NOMO-1 treated with DMSO at 0.1 percent for 48 hours (cell line): Measurements from ENCODE around the gene CASKIN2.

Experiments
- DNase-seq: peaks from one replicate; lab custom pipeline; 2025; ENCODE audit not compliant: unreplicated experiment; lab: John Stamatoyannopoulos, UW

CASKIN2 gene

DNA sequence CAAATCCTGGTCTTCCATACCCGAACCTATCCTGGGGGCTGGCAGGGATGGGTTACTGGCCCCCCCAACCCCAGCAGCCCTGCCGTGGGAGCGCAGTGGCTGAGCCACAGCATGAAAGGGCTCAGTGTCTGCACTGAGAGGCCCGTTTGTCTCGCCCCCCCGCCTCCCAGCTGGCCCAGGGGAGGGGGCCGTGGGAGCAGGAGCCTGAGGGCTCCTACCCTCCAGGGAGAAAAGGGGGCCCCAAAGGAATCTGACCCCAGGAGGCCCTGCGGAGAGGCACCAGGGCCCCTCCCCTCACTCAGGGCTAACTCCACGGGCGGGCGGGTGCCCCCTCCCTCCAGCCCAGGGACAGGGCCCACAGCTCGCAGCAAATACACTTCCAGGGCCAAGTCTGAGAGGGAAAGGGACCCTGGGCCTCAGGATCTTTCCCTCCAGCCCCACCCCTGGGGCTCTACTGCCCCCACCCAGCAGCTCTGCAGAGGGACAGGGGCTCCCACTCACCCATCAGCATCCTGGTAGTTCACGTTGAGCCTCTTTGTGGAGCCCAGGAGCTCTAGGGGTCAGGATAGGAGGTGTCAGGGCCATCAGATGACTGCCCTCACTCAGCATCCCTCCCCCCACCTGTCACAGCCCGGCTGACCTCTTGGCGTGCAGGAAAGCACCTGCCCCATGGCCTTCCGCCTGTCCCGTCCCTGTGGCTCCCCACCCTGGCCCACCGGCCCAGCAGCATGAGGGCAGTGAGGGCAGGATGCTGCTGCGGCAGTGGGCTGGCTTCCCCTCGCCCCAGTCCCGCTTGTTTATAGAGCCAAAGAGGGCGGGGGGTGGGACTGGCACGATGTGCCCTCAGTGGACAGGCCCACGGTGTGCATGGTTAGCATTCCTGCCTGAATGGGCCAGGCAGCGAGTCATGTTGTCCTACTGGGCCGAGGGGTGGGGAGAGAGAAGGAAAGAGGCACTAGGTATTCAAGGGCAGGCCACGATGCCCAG is 7.3 kb downstream of the CASKIN2 start:
- DNase-seq = no peak

DNA sequence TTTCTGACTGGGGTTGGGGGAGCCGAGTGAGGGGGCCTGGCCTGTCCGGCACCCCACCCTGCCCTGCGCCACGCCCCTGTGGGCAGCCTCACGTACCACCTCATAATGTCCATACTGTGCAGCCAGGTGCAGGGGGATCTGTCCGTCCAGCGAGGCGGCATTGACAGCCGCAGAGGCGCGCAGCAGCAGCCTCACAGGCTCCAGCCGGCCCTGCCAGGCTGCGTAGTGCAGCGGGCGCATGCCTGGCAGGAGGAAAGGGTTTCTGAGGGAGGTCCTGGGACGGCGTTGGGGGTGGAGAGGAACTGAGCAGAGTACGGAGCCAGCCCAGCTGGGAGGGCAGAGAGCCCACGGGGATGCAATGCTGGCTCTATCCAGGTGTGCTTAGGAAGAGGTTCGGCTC is 8.4 kb downstream of the CASKIN2 start:
- no peak for DNase-seq

DNA sequence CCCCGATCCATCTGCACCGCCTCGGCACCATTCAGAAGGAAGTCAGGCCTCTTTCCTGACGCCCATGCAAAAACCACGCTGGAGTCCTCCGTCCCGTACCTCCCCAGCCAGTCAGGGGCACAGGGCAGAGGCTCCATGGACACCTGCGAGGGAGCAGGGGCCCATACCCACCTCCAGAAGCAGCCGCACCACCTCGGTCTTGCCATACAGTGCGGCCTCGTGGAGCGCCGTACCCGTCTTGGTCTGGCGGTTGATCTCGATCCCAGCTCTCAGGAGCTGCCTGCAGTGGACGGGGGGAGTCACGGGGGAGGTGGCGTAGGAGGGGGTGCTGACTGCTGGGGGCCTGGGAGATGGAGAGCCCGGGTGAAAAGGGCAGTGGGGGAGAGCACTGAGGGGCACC is 9.2 kb downstream of the CASKIN2 start:
- no peak for DNase-seq

DNA sequence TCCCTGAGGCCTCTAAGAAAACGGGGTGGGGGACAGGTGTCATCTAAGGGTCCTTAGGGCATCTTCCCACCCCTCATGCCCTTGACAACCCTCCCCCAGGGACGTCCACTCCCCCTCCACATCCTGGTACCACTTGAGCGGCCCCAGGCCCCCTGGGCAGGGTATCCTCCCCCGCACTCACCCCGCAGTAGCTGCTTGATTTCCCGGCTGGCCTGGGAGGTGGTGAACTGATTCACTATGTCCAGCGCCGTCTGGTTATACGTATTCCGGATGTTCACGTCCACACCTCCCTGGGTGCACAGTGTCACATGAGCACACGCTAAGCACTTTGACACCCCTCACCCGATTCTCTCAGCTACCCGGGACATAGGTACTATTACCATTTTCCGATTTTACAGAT is 9.7 kb downstream of the CASKIN2 start:
- no peak for DNase-seq

DNA sequence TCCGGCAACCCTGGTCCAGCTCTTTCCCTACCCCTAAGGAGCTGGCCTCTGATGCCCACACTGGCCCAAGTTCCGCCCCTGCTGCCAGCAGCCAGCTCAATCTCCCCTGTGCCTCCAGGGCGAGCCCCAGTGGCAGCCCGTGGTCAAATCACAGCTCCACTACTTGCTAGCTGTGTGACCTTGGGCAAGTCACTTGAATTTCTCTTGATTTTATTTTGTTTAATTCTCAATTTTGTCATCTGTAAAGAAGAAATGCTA is 10.3 kb downstream of the CASKIN2 start:
- DNase-seq = no peak

DNA sequence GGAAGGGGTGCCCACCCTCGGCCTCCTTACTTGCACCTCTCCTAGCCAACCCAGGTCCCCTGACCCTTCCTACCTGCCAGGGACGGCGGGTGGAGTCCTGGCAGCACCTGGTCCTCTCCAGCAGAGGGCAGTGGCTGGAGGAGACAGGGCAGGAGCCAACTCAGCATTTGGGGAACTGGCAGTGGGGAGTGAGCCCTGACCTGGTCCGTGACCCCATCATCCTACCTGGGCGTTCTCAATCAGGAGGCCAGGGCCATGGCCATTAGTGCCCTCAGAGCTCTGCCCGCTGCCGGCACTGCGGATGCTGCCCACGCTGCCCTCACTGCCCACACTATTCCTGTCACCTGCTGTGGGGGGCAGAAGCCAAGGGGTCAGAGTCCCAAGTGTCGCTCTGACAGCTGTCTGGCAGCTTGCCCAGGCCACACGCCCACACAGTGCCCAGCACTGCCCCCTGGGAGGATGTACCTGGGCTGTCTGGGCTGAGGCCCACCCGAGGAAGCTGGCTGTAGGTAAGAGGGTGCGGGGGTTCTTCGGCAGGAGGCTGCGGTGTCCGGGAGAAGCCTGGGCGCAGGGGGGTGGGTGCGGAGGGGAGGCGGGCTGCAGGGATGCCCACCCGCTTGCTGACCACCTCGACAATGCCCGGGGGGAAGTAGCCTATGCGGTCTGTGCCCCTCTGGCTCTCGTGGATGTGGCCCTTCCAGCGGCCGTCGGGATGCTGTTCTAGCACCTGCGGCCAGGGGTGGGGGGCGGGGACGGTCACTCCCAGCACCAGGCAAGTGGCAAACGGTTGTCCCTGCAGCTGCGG is 10.8 kb downstream of the CASKIN2 start:
- peak; percentile 57 for DNase-seq

DNA sequence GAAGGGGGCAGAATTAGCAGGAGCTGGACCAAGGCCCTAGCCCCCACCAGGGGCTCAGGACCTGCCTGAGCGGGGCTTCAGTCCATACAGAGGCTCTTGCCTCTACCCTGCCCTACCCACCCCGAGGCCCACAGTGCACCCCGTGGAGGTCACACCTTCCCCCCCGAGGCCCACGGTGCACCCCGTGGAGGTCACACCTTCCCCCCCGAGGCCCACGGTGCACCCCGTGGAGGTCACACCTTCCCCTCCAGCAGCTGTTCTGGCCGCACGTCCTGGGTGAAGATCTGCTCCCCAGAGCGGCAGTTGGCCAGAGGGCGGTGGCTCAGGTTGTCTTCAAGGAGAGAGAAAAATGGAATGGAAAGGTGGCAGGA is 11.4 kb downstream of the CASKIN2 start:
- DNase-seq = no peak

DNA sequence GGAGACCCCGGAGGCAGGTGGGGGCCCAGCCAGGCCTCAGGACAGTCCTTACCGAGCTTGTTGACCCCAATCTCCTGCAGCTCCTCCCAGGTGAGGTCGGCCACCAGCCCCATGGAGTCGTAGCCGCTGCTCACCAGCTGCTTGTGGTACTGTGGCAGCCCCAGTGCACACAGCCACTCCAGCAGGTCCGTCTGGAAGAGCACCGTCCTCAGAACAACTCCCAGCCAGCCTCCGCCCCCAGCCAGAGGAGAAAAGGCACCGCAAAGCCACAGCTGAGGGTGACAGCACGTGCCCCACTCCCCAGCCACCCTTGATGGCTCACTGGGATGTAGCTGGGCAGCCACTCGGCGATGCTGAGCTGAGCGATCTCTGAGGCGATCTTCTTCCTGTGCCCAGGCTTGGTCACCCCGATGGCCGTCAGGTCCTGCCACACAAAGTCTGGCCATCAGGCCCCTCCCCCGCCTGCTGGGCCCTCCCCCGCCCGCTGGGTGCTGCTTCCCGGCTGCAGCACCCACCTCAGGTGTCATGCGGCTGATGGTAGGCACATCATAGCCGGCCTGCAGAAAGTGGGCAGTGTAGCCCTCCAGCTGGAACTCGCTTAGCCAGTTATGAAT is 11.9 kb downstream of the CASKIN2 start:
- DNase-seq = no peak

DNA sequence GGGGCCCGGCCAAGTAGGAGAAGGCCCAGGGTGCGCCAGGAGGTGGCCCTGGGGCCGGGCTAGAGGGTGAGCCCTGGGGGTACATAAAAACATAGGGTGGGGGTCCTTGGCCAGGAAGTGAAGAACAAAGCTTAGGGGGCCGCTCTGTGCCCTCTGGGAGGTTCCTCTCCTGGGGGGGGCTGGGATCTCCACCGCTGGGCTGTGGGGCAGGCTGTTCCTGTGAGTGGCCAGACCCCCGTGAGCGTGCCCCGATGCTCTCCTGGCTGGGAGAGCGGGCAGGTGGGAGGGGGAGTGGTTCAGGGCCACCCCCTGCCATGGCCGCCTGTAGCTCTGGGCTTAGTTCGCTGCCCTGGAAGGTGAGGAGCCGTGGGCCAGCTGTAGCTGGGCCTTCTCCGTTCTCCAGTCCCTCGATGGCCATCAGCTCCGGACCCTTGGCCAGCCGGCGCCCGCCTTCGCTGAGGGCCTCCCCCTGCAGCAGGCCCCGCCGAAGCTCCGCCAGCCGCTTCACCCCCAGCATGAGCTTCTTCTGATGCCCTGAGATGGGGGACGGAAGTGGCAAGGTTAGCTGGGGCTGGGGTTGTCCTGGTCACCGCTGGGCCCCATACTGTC is 12.5 kb downstream of the CASKIN2 start:
- no peak for DNase-seq

DNA sequence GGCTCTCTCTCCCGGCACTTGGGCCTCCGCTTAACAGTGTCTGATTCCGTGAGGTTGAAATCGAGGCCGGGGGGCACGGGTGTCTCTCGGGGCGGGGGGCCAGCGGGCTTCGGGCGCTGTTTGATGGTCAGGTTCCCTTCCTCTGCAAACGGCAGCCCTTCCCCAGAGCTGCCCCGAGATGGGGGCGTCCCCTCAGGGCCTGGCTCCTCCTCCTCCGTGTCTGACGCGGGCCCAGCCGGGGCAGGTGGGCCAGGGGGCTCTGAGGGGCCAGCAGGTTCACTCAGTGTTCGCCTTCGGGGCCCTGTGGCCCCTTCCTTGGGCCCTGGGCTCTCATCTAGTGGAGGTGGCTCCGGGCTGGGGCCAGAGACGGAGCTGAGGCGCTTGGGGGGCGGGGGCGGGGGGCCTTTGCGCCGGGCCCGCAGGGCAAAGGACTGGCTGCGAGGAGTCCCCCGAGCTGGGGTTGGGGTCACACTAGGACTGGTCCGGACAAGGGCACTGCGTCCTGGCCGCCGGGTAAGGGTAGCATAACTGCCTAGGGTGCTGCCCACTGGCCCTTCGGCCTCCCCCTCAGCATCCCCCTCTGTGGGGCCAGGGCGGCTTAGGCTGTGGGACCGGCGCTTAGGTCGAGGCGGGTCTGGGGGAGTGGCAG is 13.1 kb downstream of the CASKIN2 start:
- DNase-seq = no peak

DNA sequence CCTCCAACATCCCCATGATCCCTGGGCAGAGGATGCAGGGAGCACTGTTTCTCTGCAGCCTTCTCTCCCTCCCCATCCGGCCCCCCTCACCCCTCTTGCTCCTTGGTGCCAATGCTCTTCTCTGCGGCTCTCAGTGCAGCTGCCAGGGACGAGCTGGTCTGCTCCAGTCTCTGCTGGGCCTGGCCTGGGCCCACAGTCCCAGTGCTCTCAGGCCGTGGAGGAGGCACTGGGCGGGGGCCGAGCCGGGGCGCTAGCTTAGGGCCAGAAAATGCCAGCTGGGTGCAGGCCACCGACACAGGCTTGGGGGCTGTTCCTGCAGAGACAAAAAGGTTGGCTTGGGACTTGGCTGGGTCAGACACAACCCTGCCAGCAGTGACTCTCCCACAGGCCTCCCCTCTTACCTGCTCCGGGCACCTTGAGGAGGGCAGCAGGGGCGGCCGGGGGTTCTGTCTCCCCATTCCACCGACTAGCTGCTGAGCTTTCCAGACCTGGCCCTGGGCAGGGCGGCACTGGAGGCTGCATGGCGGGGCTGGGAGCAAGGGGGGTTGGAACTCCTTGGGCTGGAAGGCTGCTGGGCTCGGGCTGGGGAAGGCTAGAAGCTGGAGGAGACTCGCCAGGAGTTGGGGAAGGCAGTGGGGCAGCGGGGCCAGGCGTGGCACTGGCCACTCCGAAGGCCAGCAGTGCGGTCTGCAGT is 13.8 kb downstream of the CASKIN2 start:
- no peak for DNase-seq

DNA sequence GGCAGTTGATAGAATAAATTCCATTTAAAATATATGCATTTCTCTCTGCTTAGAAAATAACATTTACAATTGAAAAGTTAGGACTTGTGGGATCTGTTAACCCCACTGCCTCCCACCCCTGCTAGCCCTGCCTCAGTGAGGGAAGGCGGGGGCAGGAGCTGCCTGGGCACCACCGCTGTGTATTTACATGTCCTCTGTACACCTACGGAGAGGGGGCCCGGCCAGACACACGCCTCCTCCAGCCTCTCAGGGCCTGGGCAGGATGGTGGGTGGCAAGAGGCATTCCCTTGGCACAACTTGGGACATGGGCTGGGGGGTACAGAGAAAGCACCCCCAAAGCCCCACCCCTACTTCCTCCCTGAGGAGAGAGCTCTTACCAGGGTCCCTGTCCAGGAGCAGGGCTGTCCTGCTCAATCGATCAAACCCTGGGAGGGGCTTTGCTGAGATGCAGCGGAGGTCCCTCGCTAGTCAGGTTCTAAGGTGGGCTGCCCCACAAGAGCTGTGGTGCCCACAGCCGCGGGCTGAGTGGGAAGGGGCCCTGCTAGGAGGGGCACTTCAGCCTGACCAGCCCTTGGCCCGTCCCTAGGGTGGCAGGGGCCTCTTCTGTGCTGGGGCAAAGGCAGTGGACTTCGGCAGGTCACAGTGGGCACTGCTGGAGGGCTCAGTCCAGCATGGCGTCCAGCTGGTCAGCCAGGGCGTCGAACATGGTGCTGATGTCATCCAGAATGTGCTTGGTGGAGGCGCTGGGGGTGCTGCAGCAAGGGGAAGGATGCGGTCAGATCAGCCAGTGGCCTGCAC is 14.7 kb downstream of the CASKIN2 start:
- DNase-seq = no peak

DNA sequence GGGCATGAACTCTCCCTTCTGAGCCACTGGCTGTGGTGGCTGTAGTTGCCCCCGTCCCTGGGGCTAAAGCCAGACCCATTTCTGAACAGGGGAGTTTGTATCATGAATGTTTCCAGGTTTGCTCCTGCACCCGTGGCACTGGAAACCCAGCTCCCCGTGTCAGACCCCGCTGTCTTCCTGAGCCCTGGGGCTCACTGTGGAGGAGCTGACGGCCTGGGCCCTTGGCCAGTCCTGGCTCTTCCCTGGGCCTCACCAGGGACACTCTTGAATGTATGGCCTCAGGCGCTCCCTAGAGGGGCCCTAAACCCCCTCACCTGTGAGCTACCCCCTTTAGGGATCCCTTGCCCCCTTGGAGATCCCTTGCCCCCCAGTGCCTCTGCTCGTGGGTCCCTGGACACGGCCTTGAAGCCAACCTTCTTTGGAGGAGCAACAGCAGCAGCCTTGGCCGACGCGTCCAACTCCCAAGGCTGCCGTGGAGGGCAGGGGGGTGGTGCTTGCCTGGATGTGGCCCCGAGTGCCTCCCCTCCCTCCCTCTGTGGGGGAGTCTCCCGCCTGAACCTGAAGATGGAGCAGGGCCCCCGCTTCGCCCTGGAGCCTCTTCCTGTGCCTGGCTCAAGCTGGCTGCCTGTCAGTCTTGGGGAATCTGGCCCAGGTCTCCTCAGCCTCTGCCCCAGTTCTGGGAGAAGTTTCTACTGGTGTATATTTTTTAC is 15.9 kb downstream of the CASKIN2 start:
- DNase-seq = no peak

DNA sequence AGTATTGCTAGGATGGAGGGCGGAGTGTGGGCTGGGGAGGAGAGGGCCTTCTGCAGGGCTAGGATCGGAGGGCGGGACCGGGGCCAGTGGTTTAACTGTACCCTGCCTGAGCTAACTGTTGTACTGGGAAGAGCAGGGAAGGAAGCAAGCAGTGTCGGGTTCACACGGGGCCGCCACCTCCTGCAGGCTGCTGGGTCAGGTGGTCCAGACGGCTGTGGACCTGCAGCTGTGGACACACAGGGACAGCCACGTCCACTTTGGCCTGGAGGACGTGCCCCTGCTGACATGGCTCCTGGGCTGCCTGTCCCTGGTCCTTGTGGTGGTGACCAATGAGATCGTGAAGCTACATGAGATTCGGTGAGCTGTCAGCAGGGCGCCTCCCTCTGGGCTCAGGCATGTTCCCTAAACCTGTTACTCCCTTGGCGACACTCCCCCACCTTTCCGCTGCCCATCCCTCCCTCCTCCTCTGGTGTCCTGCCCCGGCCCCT is 16.6 kb downstream of the CASKIN2 start:
- DNase-seq = no peak

DNA sequence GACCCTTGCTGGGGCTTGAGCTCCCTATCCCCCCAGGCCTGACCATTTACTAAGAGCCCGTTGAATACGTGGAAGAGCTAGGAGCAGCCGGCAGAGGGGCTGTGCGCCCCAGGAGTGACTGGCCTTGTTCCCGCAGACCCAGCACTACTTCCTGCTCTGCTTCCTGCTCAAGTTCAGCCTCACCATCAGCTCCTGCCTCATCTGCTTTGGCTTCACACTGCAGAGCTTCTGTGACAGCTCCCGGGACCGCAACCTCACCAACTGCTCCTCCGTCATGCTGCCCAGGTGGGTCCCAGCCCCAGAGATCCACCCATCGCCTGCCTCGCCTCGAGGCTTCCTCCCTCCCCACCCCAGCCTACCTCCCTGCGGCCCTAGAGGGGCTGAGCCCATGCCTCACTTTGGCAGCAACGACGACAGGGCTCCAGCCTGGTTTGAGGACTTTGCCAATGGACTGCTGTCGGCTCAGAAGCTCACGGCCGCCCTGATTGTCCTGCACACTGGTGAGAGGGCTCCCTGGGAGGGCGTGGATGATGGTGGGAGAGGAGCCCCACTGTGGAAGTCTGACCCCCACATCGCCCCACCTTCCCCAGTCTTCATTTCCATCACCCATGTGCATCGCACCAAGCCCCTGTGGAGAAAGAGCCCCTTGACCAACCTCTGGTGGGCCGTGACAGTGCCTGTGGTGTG is 17.2 kb downstream of the CASKIN2 start:
- no peak for DNase-seq

DNA sequence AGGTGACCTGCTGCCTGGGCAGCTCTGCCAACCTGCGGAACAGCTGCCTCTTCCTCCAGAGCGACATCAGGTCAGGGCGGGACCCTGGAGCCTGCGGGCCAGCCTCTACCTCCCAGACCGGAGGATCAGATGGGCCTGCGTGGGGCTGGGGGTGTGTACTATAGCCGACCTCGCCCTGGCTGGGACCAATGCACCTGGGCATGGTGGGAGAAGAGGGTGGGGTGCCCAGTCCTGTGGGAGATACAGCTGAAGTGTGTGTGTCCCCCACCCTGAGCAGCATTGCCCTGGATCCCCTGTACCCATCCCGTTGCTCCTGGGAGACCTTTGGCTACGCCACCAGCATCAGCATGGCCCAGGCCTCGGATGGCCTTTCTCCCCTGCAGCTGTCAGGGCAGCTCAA is 19.3 kb downstream of the CASKIN2 start:
- no peak for DNase-seq

DNA sequence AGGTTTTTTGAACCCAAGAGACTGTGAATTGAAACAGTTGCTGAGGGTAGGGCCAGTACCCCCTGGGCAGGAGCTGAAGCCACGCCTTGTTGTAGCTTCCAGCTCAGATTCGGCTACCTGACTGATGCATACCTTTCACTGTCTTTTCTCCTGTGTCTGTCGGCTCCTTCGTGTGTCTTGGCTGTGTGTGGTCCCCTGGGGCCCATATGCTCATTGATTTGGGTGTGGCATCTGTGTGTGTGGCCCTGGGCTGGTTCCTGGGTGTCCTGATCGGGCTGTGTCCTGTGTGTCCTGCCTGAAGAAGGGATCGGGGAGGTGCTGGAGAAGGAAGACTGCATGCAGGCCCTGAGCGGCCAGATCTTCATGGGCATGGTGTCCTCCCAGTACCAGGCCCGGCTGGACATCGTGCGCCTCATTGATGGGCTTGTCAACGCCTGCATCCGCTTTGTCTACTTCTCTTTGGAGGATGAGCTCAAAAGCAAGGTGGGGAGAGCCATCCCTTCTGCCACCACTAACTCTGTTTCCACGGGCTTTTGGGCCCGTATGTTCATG is 20.9 kb downstream of the CASKIN2 start:
- DNase-seq = no peak
